GM18517 (cell line): Measurements from ENCODE around the gene HOATZ.

Experiments
- ATAC-seq: cut with Tn5 transposase; IDR thresholded peaks from one replicate; pipeline ENCODE4 v1.9.1; 2021; ENCODE audit warnings: mild to moderate bottlenecking, moderate library complexity; ENCODE audit not compliant: unreplicated experiment

Gene HOATZ

DNA sequence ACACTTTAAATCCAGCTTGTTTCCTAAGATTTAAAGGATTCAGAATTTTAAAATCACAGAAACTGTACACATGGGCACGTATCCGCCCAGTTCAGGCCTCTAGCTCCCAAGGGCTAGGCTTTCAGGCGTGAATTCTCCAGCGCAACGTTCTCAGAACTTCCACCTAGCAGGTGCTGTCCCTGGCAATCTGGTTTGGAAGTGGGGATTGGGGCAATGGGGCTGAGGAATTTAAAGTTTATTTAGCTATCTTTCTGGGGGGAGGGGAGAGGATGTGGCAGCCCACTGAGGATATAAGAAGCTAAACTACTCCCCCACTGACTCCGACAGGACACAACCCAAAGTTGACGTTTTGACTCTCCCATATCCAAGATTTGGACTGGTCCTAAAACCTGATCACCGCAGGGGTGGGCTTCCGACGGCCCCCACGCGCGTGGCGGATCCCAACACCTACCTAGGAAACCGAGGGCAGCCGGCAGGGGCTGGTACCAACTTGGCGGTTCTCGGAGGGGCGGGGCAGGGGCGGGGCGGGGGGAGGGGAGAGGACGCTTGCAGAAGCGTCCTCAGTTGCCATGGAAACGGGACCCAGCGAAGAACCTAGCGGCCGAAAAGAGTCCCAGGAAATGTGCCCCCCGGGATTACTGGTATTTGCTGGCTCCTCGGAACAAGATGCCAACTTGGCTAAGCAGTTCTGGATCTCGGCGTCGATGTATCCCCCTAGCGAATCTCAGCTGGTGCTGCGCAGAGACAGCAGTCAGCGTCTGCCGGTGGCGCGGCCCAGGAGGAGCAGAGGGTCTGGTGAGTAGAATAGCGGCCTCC is at the start of gene HOATZ:
Gene HOATZ (plus strand): TSS at position 563 of the 816 bp plus-strand sequence. CDS start 7 bp downstream, at position 570.
- ATAC-seq, result no peak

DNA sequence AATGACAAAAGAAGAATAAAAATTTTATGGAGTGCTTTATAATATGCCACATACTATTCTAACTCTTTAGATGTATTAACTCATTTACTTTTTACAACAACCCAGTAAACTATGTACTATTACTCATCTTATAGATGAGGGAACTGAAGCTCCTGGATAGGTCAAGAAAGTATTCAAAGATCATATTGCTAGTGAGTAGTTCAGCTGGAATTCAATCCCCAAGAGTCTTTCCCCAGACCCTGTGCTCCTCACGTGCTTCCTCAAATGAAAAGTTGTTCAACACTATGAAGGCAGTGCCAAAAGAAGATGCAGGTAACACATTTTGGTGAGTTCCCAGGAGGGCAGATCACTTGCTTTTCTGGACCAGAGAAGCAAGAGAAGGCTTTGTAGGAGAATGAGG is 49.2 kb upstream of the HOATZ start:
- no peak for ATAC-seq

DNA sequence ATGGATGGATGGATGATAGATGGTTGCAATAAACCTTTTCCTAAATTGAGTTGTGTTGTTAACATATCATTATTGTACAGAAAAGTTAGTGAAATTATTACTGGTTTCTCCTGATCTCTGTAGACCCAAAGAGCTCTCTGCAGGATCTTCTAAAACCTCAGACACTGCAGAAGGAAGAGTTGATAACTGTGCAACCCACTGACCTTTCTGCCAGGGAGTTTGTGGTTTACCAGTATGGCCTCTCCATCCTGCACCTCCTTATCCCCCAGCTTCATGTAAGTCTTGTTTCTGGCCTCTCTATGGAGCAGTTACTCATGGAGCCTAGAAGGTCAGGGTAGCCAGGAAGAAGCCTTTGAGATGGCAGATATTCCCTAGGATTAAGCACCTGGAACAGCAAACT is 48.0 kb upstream of the HOATZ start:
- ATAC-seq, result no peak

DNA sequence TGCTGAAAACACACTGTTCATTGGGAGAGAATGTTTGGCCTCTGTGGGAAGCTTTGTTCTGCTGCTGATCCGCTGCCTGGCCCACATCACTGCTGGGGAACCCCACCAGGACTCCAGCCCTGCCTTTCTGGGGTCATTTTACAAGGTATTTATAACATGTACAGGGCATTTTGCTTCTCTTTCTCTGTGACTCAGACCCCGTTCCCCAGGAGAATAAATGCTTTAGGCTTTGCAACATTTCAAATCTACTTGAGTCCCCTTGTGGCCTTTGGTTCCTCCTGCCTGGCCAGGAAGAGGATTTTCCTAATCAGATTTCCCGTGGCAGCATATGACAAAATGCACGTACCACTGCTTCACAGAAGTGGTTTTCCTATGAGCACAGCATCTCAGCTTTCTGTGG is 45.4 kb upstream of the HOATZ start:
- ATAC-seq, result no peak

DNA sequence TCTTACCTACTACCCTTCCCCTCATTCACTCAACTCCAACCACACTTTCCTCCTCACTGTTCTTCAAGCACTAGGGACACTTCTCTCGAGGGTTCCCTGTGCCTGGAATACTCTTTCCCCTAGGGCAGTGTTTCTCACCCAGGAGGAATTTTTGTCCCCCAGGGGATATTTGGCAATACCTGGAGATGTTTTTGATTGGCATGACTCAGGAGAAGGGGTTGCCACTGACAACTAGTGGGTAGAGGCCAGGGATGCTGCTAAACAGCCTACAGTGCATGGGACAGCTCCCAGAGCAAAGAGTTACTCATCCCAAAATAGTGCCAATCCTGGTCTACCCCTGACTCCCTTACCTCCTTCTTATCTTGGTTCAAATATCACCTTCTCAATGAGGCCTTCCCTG is 42.4 kb upstream of the HOATZ start:
- no peak for ATAC-seq

DNA sequence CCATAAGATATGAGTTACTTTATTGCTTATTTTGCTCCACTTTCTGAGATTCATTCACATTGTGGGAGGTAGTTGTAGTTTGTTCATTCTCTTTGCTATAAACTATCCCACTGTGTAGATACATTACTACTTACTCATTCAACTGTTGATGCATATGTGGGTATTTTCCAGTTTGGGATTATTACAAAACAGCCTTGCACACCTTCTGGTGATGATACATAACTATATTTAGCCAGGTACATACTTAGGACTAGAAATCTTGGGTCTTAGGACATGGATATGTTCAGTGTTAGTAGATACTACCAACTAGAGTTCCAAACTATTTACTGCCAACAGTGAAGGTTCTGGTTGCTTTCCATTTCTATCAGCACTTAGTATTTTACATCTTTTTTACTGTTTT is 40.1 kb upstream of the HOATZ start:
- ATAC-seq, result no peak

DNA sequence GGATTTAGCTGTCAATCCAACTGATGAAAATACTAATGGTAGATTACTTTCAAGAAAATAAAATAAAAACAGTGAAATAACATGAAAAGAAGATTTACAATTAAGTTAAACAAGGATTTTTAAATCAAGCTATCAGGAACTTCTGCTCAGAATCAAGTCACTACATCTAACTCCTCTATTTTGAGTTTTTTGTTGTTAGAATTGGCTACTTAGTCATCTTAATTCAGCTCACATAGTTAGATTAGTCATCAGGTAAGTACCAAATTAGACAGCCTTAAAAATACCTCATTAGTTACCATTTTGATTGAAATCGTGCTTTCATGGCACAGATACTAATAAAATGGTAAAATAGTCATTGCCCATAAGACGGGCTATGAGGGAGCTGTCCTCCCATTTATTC is 38.2 kb upstream of the HOATZ start:
- no peak for ATAC-seq

DNA sequence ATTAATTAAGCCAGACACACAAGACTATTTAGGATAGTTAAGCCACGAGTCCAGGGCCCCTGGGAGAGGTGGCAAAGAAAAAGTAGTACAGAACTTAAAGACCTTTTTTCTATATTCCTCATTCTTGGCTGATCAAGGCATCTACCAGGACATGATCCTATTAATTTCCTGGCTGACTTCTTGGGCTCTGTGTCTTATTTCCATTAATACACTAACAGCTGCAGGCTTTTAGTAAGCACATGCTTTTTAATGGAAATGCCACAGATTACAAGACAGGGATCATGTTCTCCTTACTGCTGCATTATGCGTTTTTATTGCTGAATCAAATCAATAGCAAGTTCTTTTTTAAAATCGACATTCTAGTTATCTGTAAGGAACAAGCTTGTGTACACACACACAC is 37.6 kb upstream of the HOATZ start:
- ATAC-seq, result no peak

DNA sequence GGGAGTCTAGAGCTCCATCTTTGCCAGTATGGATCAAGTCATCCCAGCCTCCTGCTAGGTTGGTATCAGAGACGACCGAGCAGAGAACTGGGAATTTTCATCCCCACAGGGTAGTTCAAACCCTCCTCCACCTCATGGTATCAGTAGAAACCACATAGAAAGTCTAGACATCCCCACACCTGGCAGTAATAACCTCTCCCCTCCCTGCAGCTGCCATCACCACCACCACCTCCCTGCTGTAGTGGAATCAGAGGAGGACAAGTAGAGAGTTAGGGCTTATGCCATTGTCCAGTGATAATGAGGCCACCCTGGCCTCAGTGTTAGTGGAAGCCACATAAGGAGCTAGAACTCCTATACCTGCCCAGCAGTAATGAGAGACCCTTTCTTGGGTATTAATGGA is 36.7 kb upstream of the HOATZ start:
- no peak for ATAC-seq

DNA sequence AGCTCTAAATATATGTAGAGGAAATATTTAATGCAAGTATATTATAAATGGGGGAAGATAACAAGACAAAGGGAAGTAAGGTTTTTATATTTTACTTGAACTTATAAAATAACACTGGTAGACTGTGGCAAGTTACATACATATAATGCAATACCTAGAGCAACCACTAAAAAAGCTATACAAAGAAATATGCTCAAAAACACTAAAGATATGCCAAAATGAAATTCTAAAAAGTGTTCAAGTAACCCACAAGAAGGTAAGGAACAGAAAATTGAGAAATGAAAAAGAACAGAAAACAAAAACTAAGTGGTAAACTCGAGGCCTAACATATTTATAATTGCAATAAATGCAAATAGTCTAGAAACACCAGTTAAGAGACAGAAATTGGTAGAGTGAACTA is 34.9 kb upstream of the HOATZ start:
- ATAC-seq, result no peak

DNA sequence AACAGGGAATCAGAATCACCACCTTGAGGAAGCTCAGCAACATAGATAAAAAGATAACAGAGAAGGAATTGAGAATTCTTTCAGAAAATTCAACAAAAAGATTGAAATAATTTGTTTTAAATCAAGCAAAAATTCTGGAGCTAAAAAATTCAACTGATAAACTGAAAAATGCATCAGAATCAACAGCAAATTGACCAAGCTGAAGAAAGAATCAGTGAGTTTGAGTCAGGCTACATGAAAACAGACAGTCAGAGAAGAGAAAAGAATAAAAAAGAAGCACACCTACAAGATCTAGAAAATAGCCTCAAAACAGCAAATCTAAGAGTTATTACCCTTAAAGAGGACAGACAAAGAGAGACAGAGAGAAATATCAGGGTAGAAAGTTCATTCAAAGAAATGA is 31.1 kb upstream of the HOATZ start:
- no peak for ATAC-seq

DNA sequence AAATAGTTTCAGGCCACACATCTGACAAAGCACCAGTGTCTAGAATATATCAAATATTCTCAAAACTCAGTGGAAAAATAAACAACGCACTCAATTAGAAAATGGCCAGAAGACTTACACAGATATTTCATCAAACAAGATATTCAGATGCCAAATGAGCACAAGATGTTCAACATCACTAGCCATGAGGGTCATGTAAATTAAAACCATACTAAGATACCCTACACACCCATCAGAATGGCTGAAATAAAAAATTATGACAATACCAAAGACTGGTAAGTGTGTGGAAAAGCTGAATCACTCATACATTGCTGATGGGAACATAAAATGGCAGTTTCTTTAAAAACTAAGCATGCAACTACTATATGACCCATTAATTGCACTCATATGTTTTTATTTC is 24.1 kb upstream of the HOATZ start:
- no peak for ATAC-seq

DNA sequence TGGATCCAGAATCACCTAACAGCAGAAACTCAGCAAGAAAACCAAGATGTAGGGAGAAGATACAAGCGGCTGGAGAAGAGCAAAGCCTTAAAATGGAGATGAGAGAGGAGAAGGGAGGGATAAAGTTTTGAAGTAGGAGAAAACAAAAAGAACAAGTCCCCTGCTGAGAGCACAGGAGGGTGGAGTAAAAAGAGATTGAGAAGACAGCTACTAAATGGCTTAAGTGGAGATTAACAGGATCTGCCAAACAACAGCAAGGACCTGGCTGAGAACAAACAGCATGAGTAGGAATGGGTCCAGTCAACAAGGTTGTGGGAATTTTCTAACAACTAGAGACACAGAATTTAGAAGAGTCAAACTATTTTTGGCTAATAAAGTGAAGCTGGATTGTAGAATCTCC is 20.5 kb upstream of the HOATZ start:
- no peak for ATAC-seq

DNA sequence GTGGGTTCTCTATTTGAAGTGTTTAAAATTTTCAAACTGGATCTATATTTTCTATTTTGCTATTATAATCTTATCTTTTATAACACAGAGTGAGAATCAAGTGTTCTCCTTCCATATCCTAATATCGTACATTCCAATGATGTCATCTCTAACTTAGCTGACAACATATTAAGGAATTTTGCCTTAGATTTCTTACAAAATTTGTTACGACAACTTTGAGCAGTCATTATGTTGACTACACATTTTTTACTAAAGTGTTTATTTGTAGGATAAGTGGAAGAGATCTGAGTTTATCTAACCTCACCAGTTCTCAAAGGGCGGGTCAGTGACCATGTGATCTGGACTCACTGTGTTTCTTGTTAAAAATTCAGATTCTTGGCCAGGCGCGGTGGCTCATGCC is 15.1 kb upstream of the HOATZ start:
- no peak for ATAC-seq

DNA sequence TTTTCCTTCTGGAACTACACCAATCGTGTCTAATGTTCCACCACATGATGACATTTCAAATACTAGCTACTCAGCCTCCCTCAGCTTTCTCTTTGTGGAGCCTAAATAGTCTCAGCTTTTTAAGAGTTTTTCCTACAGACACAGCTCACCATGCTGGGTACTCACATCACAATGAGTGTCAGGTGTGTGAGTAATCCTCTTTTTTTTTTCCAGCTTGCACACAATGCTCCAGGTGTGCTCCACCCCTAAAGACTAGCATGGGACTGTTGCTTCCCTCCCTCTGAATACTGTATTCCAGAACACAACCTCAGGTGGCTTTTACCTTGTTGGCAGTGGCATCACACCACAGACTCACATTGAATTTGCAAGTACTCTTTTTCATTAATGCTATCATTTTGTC is 14.1 kb upstream of the HOATZ start:
- ATAC-seq, result no peak

DNA sequence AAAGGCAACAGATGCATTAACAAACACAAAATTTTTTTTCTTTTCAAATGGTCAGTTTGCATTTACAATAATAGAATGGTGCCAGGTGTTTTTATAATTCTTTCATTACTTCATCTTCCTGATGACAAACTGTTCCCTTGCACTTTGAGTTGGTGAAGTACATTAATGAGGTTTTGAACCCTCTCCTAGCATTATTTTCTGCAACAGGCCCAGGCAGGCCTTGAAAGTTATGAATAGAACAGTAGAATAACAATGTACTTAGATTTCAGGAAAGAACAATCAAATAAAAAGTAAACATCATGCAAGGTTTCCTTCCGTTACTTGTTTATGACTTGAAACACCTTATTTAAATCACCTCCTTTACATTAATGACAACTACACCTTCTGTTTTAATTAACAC is 12.0 kb upstream of the HOATZ start:
- no peak for ATAC-seq

DNA sequence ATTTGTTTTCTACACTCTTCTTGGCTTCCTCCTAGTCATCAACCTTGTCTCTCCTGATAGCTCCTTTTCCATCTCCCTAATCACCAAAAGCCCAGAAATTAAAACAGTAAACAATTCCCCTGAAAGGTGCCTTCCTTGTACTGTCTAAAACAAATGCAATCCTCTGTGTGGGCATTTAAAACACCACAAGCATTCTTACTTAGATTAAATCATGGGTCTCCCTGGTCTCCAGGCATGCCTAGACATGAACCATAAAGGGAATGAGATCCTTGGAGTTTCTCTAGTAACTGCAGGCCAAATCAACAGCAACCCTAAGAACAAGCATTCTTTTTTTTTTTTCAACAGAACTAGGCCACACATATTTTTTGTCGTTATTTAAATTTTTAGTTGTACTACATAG is 4.3 kb upstream of the HOATZ start:
- ATAC-seq, result no peak

DNA sequence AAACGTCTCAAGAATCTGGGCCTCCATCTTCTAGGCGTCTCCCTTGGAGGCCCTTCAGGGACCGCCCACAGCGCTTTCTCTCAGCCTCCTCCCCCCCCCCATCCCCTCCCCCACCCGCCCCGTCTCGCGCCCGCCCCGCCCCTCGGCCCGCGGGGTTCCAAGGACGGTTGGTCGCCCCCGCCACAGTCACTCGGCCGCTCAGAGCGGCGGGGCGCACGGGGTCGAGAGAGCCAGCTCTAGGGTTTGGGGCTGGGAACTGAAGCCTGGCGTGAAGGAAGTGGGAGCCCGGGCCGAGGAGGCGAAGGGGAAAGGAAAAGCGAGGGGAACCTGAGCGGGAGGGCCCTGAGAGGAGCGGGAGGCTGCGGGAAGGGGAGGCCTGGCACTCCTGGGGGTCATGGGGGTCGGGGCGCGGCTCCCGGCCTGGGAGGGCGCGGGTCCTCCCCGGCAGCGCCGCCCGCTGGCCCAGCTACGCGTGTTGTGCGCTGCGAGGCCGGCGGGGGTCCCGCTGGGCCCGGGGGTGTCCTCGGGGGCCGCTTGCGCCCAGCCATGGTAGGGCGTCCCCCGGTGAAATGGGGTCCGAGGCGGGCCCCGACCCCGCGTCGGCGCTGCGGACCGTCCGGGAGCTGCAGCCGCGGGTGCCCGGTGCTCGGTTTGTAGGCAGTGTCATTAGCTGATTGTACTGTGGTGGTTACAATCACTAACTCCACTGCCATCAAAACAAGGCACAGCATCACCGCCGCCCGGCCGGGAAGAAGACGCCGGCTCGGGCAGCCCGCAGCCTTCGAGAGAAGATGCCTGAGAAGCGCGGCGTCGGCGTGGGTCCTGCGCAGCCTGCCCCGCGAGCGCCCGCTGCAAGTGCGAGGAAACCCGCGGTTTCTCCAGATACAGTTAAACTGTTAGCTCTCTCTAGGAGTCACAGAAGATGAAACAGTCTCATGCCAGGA is 2.0 kb upstream of the HOATZ start, which contains the start of gene BTG4:
Gene BTG4 (minus strand): TSS at position 91 of the 944 bp plus-strand sequence. CDS start 13,610 bp downstream, outside the sequence.
- ATAC-seq, result no peak

DNA sequence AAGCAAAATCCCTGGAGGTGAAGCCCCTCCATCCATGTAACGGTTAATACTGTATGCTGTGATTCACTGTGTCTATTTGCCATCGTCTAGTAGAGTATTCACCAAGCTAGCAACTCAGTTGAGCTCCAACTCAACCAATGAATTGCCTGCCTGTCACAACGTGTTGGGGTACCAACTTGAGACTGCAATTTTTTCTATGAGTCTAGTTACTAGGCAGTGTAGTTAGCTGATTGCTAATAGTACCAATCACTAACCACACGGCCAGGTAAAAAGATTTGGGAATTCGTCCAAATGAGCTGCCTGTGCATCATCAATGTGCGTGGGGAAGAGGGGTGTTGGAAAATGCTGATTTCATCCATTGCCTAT is 1.4 kb upstream of the HOATZ start:
- ATAC-seq, result no peak

DNA sequence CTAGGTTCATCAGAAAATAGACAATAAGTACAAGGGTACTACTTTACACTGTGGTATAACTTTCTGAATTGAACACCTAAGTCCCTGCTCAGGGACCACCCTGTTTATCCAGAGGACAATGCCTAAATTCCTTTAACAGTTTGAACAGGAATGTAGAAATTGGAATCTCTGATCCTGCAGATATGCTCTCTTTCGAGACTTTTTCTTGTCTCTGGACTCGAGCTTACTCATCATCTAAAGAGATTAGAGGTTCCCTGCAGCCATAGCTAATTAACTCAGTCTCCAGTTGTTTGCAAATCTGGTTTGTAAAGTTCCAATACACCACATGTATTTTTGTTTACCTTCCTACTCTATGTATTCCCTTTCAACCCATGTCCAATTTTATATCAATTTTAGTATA is 1.0 kb downstream of the HOATZ start:
- ATAC-seq, result no peak

DNA sequence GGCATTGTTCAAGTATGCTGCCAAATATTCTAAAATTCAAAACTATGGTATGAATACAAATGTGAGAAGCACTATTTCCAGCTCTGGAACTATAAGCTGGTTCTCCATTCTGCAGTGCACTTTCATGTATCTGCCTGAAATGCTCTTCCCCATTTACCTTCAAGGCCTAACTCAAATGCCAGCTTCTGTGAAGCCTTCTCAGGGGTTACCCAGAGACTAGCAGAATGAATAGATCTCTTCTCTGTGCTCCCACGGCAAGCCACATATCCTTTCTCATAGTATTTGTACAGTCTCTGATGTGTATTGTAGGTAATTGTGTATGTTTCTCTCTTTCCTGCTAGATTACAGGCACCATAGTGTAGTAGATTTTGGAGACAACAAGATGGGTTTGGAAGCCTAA is 4.1 kb downstream of the HOATZ start:
- no peak for ATAC-seq

DNA sequence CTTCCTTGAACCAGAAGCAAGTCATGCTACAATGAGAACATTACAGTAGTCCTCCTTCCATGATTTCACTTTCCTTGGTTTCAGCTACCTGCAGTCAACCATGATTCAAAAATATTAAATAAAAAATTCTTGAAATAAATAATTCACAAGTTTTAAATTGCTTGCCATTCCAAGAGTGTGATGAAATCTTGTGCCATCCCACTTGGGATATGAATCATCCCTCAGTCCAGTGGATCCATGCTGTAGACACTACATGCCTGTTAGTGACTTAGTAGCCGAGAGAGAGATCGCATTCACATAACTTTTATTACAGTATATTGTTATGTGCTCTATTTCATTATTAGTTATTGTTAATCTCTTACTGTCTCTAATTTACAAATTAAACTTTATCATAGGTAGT is 6.0 kb downstream of the HOATZ start:
- no peak for ATAC-seq
